CD4-positive, alpha-beta T cell treated with Interleukin-15 for 1 hour (primary cell): ENCODE measurements around the gene TRPM3.

Source experiments
- DNase-seq: peaks from one replicate; pipeline ENCODE4 v3.0.0-alpha.2; 2020

Gene TRPM3

GRCh38 chr9:70539526-70539925, 581.9 kb downstream of the TRPM3 start:
- no peak for DNase-seq

- no peak for DNase-seq
These were observed 582.4 kb downstream of the TRPM3 start for GRCh38 chr9:70539001-70539400.

- DNase-seq = no peak
These were observed 584.3 kb downstream of the TRPM3 start for GRCh38 chr9:70537084-70537483.

- DNase-seq = no peak
These were observed 585.7 kb downstream of the TRPM3 start for GRCh38 chr9:70535546-70536323.

- no peak for DNase-seq
These were observed 587.0 kb downstream of the TRPM3 start for GRCh38 chr9:70534471-70534870.

GRCh38 chr9:70534061-70534460, 587.4 kb downstream of the TRPM3 start:
- DNase-seq = no peak

- DNase-seq = no peak
These were observed 587.9 kb downstream of the TRPM3 start for GRCh38 chr9:70533492-70533891.

- no peak for DNase-seq
These were observed 588.7 kb downstream of the TRPM3 start for GRCh38 chr9:70532716-70533115.

- DNase-seq = no peak
These were observed 590.1 kb downstream of the TRPM3 start for GRCh38 chr9:70531311-70531710.

- no peak for DNase-seq
These were observed 590.7 kb downstream of the TRPM3 start for GRCh38 chr9:70530716-70531115.

- no peak for DNase-seq
These were observed 591.6 kb downstream of the TRPM3 start for GRCh38 chr9:70529833-70530232.

- DNase-seq = no peak
These were observed 592.0 kb downstream of the TRPM3 start for GRCh38 chr9:70529377-70529776.

GRCh38 chr9:70526902-70527301, 594.5 kb downstream of the TRPM3 start:
- no peak for DNase-seq

GRCh38 chr9:70525519-70525918, 595.9 kb downstream of the TRPM3 start:
- DNase-seq = no peak

- no peak for DNase-seq
These were observed 601.3 kb downstream of the TRPM3 start for GRCh38 chr9:70519912-70520724.

GRCh38 chr9:70517926-70518610, 603.4 kb downstream of the TRPM3 start:
- DNase-seq = no peak

- DNase-seq = no peak
These were observed 607.1 kb downstream of the TRPM3 start for GRCh38 chr9:70514273-70514672.

GRCh38 chr9:70511858-70512257, 609.6 kb downstream of the TRPM3 start:
- no peak for DNase-seq

GRCh38 chr9:70510157-70510770, 611.2 kb downstream of the TRPM3 start:
- DNase-seq = no peak

- no peak for DNase-seq
These were observed 615.3 kb downstream of the TRPM3 start for GRCh38 chr9:70506159-70506558.

GRCh38 chr9:70504834-70505233, 616.6 kb downstream of the TRPM3 start:
- no peak for DNase-seq

- no peak for DNase-seq
These were observed 618.7 kb downstream of the TRPM3 start for GRCh38 chr9:70502690-70503089.

- no peak for DNase-seq
These were observed 620.6 kb downstream of the TRPM3 start for GRCh38 chr9:70500793-70501192.
